GM12801 (cell line): ENCODE results near the gene CPNE2.

Experiments
- TF ChIP-seq, protein P1 (sequence below): IDR thresholded peaks from one replicate; pipeline ENCODE4 v1.5.1; 2011; ENCODE audit warnings: control low read depth; ENCODE audit not compliant: insufficient read length; ENCODE audit errors: extremely low read depth

Gene CPNE2

DNA sequence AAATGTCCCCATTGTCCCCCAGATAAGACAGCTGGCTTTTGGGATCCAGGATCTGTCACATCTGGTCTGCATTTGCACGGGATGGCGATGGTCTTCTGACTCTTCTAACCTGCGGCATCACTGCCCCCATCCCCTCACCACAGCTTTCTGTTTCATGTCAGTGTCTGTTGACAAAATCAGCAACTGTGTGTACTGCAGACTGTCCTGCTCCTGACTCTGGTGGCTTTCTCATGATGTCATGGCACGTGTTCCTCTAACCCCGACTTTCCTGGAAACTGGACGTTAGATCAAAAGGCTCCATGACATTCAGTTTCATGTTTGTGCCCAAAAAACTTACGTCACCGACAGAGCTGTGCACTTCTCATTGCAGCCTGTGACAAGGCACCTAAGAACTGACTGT, 30.1 kb upstream of the CPNE2 start:
- TF ChIP-seq, protein P1, sequence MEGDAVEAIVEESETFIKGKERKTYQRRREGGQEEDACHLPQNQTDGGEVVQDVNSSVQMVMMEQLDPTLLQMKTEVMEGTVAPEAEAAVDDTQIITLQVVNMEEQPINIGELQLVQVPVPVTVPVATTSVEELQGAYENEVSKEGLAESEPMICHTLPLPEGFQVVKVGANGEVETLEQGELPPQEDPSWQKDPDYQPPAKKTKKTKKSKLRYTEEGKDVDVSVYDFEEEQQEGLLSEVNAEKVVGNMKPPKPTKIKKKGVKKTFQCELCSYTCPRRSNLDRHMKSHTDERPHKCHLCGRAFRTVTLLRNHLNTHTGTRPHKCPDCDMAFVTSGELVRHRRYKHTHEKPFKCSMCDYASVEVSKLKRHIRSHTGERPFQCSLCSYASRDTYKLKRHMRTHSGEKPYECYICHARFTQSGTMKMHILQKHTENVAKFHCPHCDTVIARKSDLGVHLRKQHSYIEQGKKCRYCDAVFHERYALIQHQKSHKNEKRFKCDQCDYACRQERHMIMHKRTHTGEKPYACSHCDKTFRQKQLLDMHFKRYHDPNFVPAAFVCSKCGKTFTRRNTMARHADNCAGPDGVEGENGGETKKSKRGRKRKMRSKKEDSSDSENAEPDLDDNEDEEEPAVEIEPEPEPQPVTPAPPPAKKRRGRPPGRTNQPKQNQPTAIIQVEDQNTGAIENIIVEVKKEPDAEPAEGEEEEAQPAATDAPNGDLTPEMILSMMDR = no peak

DNA sequence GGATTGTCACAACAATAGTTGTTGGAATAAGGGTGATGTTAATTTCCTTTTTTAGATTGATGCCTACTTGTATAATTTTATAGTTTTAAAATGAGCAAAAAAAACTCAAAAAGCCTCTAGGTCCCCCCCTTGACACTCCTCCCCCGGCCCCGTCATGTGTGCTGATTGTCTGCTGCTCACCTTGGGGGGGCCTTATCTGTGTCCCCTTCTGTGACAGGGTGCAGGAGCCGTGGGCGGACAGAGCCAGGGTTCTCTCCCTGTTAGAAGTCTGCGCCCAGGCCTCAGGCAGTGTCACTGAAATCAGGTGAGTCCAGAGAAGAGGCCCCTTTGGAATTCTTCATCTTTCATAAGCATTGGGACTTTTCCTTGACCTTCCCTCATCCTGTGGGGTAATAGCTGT, 27.4 kb upstream of the CPNE2 start:
- TF ChIP-seq, protein P1 = no peak

DNA sequence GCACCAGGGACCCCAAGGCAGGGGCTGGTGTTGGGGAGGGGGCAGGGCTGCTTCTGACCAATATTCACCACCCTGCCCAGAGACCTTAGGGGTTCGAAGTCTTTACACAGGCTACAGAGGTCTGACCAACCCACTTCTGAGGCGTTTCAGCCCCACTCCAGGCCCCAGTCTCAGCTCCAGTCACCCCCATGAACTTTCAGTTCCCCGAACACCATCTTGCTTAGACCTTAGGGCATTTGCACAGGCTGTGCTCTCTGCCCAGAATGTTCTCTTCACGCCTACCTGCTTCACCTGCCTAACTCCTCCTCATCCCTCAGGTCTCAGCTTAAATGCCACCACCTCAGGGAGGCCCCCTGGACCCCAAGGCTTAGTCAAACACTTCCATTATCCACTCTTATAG, 25.8 kb upstream of the CPNE2 start:
- TF ChIP-seq, protein P1 = no peak

DNA sequence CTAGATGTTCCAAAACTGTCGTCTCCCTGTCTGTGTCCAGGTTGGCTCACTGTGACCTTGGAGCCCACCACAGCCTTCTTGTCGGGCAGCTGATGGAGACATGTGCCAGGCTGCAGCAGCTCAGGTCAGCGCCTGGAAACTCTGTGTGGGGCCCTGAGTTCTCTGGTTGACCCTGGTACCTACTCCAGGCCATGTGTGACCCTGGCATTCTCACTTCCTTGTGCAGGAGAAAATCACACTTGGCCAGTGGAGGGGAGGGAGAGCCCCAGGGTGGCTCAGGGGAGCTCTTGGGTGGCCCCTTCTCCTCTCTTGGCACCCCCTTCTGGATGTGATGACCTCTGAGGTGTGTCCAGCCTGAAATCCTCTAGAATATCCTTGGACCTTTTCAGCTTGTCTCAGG, 25.0 kb upstream of the CPNE2 start:
- TF ChIP-seq, protein P1 = no peak

DNA sequence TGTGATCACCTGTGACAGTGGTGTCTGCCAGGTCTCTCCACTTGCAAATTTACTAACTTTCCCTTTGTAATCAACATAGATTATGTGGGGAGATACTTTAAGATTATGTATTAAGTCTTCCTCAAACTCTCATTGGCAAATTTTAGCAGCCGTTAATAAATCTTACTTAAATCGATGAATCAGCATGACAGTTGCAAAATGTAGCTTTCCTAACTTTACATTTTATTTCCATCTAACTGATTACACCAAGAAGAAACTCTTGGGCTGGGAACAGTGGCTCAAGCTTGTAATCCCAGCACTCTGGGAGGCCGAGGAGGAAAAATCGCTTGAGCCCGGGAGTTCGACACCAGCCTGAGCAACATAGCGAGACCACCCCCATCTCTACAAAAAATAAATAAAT, 23.3 kb upstream of the CPNE2 start:
- TF ChIP-seq, protein P1 = no peak

DNA sequence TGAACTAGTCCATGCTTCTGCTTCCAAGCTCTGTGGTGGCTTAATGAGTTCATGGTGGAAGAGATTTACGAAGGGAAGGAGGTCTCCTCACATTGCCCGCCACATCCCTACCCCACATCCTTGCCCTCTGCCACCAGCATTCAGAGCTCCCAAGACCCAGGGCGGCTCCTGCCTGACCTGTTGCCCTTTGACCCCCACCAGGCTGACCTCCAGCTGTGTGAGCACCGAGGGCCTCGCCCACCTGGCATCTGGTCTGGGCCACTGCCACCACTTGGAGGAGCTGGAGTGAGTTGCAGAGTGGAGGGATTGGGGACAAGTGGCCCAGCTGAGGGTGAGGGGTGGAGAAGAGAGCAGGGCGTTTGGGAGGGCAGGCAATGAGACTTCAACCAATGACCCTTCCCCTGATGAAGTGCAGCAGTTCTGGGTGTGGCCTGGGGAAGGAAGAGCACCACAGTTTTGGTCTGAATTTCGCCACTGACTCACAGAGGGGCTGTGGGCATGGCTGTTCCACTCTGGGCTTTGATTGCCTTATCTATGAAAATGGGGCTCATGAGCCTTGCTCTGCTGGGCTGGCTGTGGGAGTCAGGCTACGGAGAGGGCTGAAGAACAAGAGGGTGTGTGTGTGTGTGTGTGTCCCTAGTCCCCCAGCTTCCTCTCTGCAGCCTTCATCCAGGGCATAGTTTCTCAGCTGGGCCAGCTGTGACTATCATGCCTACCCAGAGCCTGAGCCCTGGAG, 22.6 kb upstream of the CPNE2 start:
- TF ChIP-seq, protein P1 = no peak

DNA sequence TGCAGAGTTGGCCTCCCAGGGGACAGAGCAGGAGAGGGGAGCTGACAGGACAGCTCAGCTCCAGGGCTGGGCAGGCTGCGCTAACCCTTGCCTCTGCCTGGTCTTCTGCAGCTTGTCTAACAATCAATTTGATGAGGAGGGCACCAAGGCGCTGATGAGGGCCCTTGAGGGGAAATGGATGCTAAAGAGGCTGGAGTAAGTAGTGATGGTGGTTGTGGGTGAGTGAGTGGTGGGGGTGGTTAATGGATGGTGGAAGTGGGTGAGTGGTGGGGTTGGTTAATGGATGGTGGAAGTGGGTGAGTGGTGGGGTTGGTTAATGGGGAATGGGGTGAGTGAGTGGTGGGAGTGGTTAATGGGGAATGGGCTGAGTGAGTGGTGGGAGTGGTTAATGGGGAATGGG, 22.0 kb upstream of the CPNE2 start:
- TF ChIP-seq, protein P1 = no peak
